ENCODE measurements around the gene CSNK1G1.

GRCh38 chr15:64143276-64143675 lies 212.7 kb downstream of the CSNK1G1 start:
- no peak for TF ChIP-seq CTCF (conservative IDR thresholded peaks at IDR 0.05)
- TF ChIP-seq ZFX (IDR thresholded peaks at IDR 0.05) = no peak
